Measurements from ENCODE around the gene SIRT4. TPM values are rescaled to one million over a fixed set of nuclear protein-coding genes. Genes with fewer than 3 reads are reported as not detected.

The SIRT4 gene
- polyA plus RNA-seq, 1 of the 3 experiments (the other 2 are of a cell fraction) = 1.1 TPM

DNA sequence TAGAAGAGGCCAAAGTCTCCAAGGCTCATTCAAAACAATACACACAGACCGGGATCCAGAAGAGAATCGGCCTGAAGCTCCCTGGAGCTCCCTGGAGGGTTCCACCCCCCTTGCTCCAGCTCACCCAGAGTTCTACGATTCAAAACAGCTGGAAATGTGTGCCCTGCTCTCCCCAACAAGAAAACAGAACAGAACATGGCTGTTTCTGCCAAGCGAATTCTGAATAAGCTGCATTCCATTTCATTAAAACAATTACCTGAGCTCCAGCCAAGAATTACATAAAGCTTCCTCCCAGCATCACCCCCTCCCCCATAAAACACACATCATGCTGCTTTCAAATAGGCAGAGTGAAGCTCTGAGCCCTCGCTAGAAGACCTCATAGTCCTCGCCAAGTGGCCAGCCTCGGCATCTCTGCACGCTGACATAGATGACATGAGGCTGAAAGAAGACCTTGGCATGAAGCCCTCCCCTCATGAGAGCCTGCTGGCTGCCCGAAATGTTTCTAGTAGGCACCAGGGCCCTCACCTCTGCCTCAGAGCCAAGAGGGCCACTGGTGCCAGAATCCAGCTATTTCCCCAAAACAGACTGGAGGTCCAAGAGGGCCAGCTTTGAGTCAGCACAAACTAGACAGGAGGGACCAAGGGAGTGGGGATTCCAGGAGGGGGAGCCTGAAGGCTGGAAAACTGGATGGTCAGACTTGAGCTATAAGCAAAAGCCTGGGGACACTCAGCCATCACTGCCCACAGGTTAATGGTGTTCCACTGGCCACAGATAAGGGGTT lies 44.9 kb upstream of the SIRT4 start (continued):
- TF ChIP-seq, protein P1, sequence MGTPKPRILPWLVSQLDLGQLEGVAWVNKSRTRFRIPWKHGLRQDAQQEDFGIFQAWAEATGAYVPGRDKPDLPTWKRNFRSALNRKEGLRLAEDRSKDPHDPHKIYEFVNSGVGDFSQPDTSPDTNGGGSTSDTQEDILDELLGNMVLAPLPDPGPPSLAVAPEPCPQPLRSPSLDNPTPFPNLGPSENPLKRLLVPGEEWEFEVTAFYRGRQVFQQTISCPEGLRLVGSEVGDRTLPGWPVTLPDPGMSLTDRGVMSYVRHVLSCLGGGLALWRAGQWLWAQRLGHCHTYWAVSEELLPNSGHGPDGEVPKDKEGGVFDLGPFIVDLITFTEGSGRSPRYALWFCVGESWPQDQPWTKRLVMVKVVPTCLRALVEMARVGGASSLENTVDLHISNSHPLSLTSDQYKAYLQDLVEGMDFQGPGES (IDR thresholded peaks at IDR 0.05; ENCODE audit: low read depth, low read length) = no peak
- TF ChIP-seq JUND (IDR thresholded peaks at IDR 0.05) = peak; percentile 57
- TF ChIP-seq TCF12 (IDR thresholded peaks at IDR 0.05) = peak; percentile 88
- no peak for TF ChIP-seq RXRA (IDR thresholded peaks at IDR 0.05; ENCODE audit: borderline replicate concordance, low read depth)
- TF ChIP-seq, protein P2, sequence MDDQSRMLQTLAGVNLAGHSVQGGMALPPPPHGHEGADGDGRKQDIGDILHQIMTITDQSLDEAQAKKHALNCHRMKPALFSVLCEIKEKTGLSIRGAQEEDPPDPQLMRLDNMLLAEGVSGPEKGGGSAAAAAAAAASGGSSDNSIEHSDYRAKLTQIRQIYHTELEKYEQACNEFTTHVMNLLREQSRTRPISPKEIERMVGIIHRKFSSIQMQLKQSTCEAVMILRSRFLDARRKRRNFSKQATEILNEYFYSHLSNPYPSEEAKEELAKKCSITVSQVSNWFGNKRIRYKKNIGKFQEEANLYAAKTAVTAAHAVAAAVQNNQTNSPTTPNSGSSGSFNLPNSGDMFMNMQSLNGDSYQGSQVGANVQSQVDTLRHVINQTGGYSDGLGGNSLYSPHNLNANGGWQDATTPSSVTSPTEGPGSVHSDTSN (IDR thresholded peaks at IDR 0.05) = peak; percentile 54
- TF ChIP-seq GABPA (IDR thresholded peaks at IDR 0.05; ENCODE audit: low read depth) = no peak
- peak; percentile 29; the same call in 1 of the 2 replicates for TF ChIP-seq TAF1 (IDR thresholded peaks at IDR 0.05; ENCODE audit: borderline replicate concordance, low read depth, low read length)
- TF ChIP-seq, protein P3, sequence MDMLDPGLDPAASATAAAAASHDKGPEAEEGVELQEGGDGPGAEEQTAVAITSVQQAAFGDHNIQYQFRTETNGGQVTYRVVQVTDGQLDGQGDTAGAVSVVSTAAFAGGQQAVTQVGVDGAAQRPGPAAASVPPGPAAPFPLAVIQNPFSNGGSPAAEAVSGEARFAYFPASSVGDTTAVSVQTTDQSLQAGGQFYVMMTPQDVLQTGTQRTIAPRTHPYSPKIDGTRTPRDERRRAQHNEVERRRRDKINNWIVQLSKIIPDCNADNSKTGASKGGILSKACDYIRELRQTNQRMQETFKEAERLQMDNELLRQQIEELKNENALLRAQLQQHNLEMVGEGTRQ (IDR thresholded peaks at IDR 0.05; ENCODE audit: borderline replicate concordance, low read depth, low read length) = no peak
- TF ChIP-seq EZH2phosphoT487 (IDR thresholded peaks at IDR 0.05; ENCODE audit: borderline replicate concordance, low read depth) = no peak
- TF ChIP-seq FOXM1 (IDR thresholded peaks at IDR 0.05; ENCODE audit: low read depth) = no peak
- TF ChIP-seq SIN3A (IDR thresholded peaks at IDR 0.05; ENCODE audit: borderline replicate concordance, low read depth, low read length) = peak; percentile 80
- peak in 1 of 2 experiments; percentile 78; a peak in 1 of 4 replicates for TF ChIP-seq EP300 (IDR thresholded peaks at IDR 0.05; ENCODE audit: borderline replicate concordance in 1 of 2, low read depth in 1 of 2, low read length in 1 of 2)
- TF ChIP-seq POLR2AphosphoS5 (IDR thresholded peaks at IDR 0.05; ENCODE audit: low read depth, low read length) = peak; percentile 64; the same call in 1 of the 2 replicates

DNA sequence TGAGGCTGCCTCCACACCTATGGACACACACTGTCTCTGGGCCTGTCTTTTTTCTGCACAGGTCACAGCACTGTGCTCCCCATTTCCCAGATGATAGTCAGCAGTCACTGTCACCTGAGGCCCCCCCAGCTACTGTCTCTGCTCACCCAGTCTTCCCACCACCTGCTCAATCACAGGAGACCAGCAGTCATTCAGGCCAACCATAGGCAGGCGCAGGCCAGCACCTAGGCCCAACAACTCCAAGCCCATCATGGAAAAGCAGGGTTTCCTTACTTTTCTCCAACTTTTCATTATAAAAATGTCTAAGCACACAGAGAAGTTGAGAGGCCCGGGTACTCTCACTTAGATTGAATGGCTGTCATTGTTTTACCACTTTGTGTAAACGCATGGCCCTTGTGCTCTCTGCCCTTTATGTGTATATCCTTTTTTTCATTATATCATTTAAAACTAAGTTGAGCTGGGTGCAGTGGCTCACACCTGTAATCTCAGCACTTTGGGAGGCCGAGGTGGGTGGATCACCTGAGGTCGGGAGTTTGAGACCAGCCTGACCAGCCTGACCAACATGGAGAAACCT lies 43.7 kb upstream of the SIRT4 start:
- Histone ChIP-seq H3K4me1 (ENCODE audit: control insufficient read depth in 1 of 2, insufficient read depth in 2 of 2, low read depth in 1 of 2, low read length in 1 of 2) (peaks cover 16 to 53% of the 10 kb centered on the region in 2 experiments; a peak in 3 of 4 replicates), H2AFZ (ENCODE audit: low read depth) (no peak overlapping the region), H3K4me3 (ENCODE audit: low read depth in 2 of 2, low read length in 1 of 2) (no peak overlapping the region), H3K27ac (ENCODE audit: low read depth in 2 of 2, low read length in 1 of 2) (peak overlapping the region in 1 of 2 experiments; percentile 92; a peak in 2 of 4 replicates), H3K27me3 (ENCODE audit: insufficient read depth) (no peaks in the 10 kb centered on the region), H4K20me1 (ENCODE audit: insufficient read depth) (peaks cover 73% of the 10 kb centered on the region), H3K9me2 (no peaks in the 10 kb centered on the region), H3K36me3 (replicated peaks in 1 of 2; ENCODE audit: control insufficient read depth in 1 of 2, insufficient read depth in 2 of 2, low read length in 1 of 2) (peaks cover 2 to 24% of the 10 kb centered on the region in 2 experiments), H3K9ac (no peak overlapping the region), H3K9me3 (no peaks in the 10 kb centered on the region), H3F3A (replicated peaks; ENCODE audit: insufficient read depth) (peaks cover 45% of the 10 kb centered on the region), H3K4me2 (peak overlapping the region; percentile 80), H3K79me2 (ENCODE audit: insufficient read depth) (peaks cover 98% of the 10 kb centered on the region)
- ChIA-PET POLR2A (interaction anchor here (1.8 kb wide), 1 partner anchor 57 kb away, joined by 7 read pairs; the partner anchor contains the start of gene RPLP0), CTCF (interaction anchor here (1.1 to 21.5 kb wide), 4 partner anchors 7 to 57 kb away, joined by 4 to 618 read pairs (median 13); partner anchors contain the start of gene PXN)
- no peak for DNase-seq
- WGBS (ENCODE audit: low lambda C conversion rate) = 95% methylated on average over 5 of the region's 5 CpGs
- no peak for TF ChIP-seq NFIC (IDR thresholded peaks at IDR 0.05; ENCODE audit: borderline replicate concordance)
- no peak for TF ChIP-seq RAD21 (IDR thresholded peaks at IDR 0.05; ENCODE audit: low read length)
- no peak for TF ChIP-seq TCF12 (IDR thresholded peaks at IDR 0.05)
- TF ChIP-seq, protein P4, sequence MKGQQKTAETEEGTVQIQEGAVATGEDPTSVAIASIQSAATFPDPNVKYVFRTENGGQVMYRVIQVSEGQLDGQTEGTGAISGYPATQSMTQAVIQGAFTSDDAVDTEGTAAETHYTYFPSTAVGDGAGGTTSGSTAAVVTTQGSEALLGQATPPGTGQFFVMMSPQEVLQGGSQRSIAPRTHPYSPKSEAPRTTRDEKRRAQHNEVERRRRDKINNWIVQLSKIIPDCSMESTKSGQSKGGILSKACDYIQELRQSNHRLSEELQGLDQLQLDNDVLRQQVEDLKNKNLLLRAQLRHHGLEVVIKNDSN (IDR thresholded peaks at IDR 0.05; ENCODE audit: borderline replicate concordance, low read depth) = no peak
- no peak for TF ChIP-seq GATA2 (CRISPR knock-in tag; IDR thresholded peaks at IDR 0.05)
- TF ChIP-seq NRF1 (IDR thresholded peaks at IDR 0.05; ENCODE audit: low read depth, low read length) = no peak
- TF ChIP-seq, protein P5, sequence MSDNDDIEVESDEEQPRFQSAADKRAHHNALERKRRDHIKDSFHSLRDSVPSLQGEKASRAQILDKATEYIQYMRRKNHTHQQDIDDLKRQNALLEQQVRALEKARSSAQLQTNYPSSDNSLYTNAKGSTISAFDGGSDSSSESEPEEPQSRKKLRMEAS (IDR thresholded peaks at IDR 0.05; ENCODE audit: low read depth) = no peak
- TF ChIP-seq, protein P2 (IDR thresholded peaks at IDR 0.05) = no peak
- no peak for TF ChIP-seq RXRA (IDR thresholded peaks at IDR 0.05; ENCODE audit: borderline replicate concordance, low read depth)
- no peak for TF ChIP-seq FOSL2 (IDR thresholded peaks at IDR 0.05; ENCODE audit: borderline replicate concordance, low read depth)
- TF ChIP-seq GABPA (IDR thresholded peaks at IDR 0.05; ENCODE audit: low read depth) = no peak

Data from SK-N-SH (cell line).